Renal pelvis (tissue), 4 donors: ENCODE data around the gene AP1S1. TPM values are rescaled to one million over a fixed set of nuclear protein-coding genes. Genes with fewer than 3 reads are reported as not detected.
"Not testable (repeated sequence)": the region's sequence is repeated elsewhere in the genome, so short reads cannot be mapped to it uniquely, and the experiment has no call there.

Source experiments
- DNase-seq: peaks from one replicate; pipeline ENCODE4 v3.0.0-alpha.2; 2013
- polyA plus RNA-seq, 3 donors: library from polyadenylated mRNA; unstranded; fragments of 120-200 nt; gene quantifications; one replicate each; pipeline ENCODE4 v1.2.1, GENCODE V29; 2013; ENCODE audit not compliant: insufficient read length in 3 of 3

AP1S1 gene
- polyA plus RNA-seq, 3 donors = 72.6 to 81.6 (median 73.3) TPM

GRCh38 chr7:101189109-101189508 is 34.8 kb downstream of the AP1S1 start:
- no peak for DNase-seq

GRCh38 chr7:101195884-101196283 is 41.6 kb downstream of the AP1S1 start:
- DNase-seq = no peak

GRCh38 chr7:101197991-101198390 is 43.7 kb downstream of the AP1S1 start:
- no peak for DNase-seq

- DNase-seq = no peak
These were observed 44.2 kb downstream of the AP1S1 start for GRCh38 chr7:101198476-101198875.

GRCh38 chr7:101199522-101199921 is 45.2 kb downstream of the AP1S1 start:
- not testable (repeated sequence) for DNase-seq

- DNase-seq = no peak
These were observed 46.2 kb downstream of the AP1S1 start for GRCh38 chr7:101200504-101200861.

GRCh38 chr7:101200862-101201599 is 46.8 kb downstream of the AP1S1 start, which contains the start of gene MOGAT3:
Gene MOGAT3 (minus strand): TSS chr7:101201036. CDS start chr7:101200854, 182 bp downstream.
- no peak for DNase-seq

- no peak for DNase-seq
These were observed 47.7 kb downstream of the AP1S1 start for GRCh38 chr7:101201695-101202602.

- DNase-seq = no peak
These were observed 48.3 kb downstream of the AP1S1 start for GRCh38 chr7:101202603-101202918.

GRCh38 chr7:101203740-101204738 is 49.8 kb downstream of the AP1S1 start:
- not testable (repeated sequence) for DNase-seq

- DNase-seq = no peak
These were observed 51.8 kb downstream of the AP1S1 start for GRCh38 chr7:101205901-101206664.

- no peak for DNase-seq
These were observed 52.4 kb downstream of the AP1S1 start for GRCh38 chr7:101206665-101207042.

- DNase-seq = no peak
These were observed 53.2 kb downstream of the AP1S1 start for GRCh38 chr7:101207459-101207858.

GRCh38 chr7:101208794-101209193 is 54.5 kb downstream of the AP1S1 start:
- DNase-seq = no peak

GRCh38 chr7:101210143-101210542 is 55.9 kb downstream of the AP1S1 start:
- DNase-seq = no peak

Other genes with a start within 250 kb of the AP1S1 start
- gene MUC3A, start 204.9 kb upstream of the AP1S1 start, polyA plus RNA-seq = 1 to 10 TPM in 1 of 3 donors, under 1 TPM in 2; 0.59 to 1.1 (median 0.97) TPM
- gene MUC12, start 184.9 kb upstream of the AP1S1 start, polyA plus RNA-seq = under 1 TPM; 0.01 to 0.38 (median 0.06) TPM
- not detected for gene MUC17, start 134.4 kb upstream of the AP1S1 start, polyA plus RNA-seq
- gene TRIM56, start 69.0 kb upstream of the AP1S1 start, polyA plus RNA-seq = 10 to 100 TPM; 14.5 to 23.2 (median 21.9) TPM
- 1 to 10 TPM in 2 of 3 donors, under 1 TPM in 1; 0.86 to 1.3 (median 1.2) TPM for gene SERPINE1, start 27.4 kb upstream of the AP1S1 start, polyA plus RNA-seq
- gene VGF, start 11.1 kb downstream of the AP1S1 start, polyA plus RNA-seq = under 1 TPM; 0.21 to 0.36 (median 0.28) TPM
- under 1 TPM in 1 of 3 donors, not detected in 2; 0.25 TPM for gene NAT16, start 25.8 kb downstream of the AP1S1 start, polyA plus RNA-seq
- 1 to 10 TPM in 1 of 3 donors, under 1 TPM in 2; 0.83 to 1.7 (median 0.90) TPM for gene MOGAT3, start 46.6 kb downstream of the AP1S1 start, polyA plus RNA-seq
- gene PLOD3, start 63.1 kb downstream of the AP1S1 start, polyA plus RNA-seq = 10 to 100 TPM; 46.3 to 50.3 (median 50.1) TPM
- gene ZNHIT1, start 63.7 kb downstream of the AP1S1 start, polyA plus RNA-seq = 10 to 100 TPM; 68.9 to 76.4 (median 72.0) TPM
- gene CLDN15, start 83.3 kb downstream of the AP1S1 start, polyA plus RNA-seq = 10 to 100 TPM; 11.1 to 16.0 (median 14.7) TPM
- gene FIS1, start 90.6 kb downstream of the AP1S1 start, polyA plus RNA-seq = 100 to 1,000 TPM; 160 to 176 (median 165) TPM
- 10 to 100 TPM; 72.0 to 73.8 (median 73.4) TPM for gene IFT22, start 167.3 kb downstream of the AP1S1 start, polyA plus RNA-seq
- 10 to 100 TPM; 28.5 to 35.3 (median 34.3) TPM for gene COL26A1, start 208.4 kb downstream of the AP1S1 start, polyA plus RNA-seq